ENCODE measurements around the gene ZNF148.

The ZNF148 gene

DNA sequence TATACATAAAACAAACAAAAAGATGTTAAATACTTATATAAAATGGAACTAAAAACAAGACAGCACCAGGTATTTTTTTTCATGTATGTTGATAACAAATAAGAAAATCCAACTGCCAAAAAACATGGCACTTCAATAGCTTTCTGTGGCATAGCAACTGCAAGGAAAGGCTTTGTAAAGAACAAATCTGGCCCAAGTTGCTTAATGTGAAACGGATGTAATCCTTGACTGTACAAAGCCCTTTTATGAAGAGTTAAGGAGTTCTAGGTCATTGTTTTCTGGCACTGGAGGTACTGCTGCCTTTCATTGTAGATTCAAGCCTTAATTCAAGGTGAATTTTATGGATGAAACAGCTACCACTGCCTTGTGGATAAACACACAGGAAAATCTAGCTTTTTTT, 93.7 kb downstream of the ZNF148 start:
- Histone ChIP-seq H3K27ac (ENCODE audit: low read length) (no peak overlapping the region), H2AFZ (ENCODE audit: low read length) (no peak overlapping the region)

DNA sequence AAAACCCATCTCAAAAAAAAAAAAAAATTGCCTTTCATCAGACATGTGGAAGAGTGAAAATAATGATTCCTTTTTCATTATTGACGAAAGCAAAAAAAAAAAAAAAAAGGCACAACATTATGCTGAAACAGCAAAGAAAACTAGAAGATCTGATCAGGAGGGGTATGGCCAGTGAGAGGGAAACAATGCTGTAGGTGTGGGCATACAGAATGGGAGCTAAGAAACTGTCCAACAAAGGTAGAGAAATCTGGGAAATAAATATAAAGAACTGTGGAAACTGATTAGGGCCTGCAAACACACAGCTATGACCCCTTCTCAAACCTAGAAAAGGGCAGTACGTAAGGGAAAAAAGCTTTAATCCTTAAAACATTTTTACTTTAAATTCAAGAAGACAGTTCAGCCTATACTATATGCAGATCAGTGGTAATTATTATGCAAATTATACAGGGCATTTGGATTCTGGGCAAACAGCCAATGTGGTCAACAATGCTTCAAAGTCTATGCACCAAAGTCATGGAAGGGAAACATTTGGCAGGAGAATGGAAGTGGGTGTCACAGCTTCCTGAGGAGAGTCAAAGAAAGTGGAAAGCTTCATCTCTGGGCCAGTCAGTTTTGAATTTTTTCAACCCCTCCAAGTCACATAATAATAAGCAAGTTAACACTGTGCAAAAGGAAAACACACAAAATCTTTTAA, 94.3 kb downstream of the ZNF148 start:
- H3K27me3 ChIP-seq (replicated peaks; ENCODE audit: insufficient read depth, low read length): no peaks in the 10 kb centered on the region
- H2AFZ ChIP-seq (ENCODE audit: low read length): no peak overlapping the region
- H3K9me2 ChIP-seq (replicated peaks; ENCODE audit: insufficient read depth, low read length): no peaks in the 10 kb centered on the region
- DNase-seq: no peak
- TF ChIP-seq, protein P1, sequence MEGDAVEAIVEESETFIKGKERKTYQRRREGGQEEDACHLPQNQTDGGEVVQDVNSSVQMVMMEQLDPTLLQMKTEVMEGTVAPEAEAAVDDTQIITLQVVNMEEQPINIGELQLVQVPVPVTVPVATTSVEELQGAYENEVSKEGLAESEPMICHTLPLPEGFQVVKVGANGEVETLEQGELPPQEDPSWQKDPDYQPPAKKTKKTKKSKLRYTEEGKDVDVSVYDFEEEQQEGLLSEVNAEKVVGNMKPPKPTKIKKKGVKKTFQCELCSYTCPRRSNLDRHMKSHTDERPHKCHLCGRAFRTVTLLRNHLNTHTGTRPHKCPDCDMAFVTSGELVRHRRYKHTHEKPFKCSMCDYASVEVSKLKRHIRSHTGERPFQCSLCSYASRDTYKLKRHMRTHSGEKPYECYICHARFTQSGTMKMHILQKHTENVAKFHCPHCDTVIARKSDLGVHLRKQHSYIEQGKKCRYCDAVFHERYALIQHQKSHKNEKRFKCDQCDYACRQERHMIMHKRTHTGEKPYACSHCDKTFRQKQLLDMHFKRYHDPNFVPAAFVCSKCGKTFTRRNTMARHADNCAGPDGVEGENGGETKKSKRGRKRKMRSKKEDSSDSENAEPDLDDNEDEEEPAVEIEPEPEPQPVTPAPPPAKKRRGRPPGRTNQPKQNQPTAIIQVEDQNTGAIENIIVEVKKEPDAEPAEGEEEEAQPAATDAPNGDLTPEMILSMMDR (IDR thresholded peaks at IDR 0.05; ENCODE audit: low read length): no peak
- TF ChIP-seq EZH2 (optimal IDR thresholded peaks at IDR 0.05; ENCODE audit: low read depth, low read length) (no peak), EZH2phosphoT487 (IDR thresholded peaks at IDR 0.05; ENCODE audit: low read length) (no peak)
- H3K36me3 ChIP-seq (replicated peaks; ENCODE audit: insufficient read depth, low read length): no peaks in the 10 kb centered on the region
- no peaks in the 10 kb centered on the region for H3K79me2 ChIP-seq (ENCODE audit: low read length)
- no peak overlapping the region for H3K4me3 ChIP-seq (ENCODE audit: low read length)
- H4K20me1 ChIP-seq (ENCODE audit: insufficient read depth, low read length): no peaks in the 10 kb centered on the region
- no peaks in the 10 kb centered on the region for H3K4me1 ChIP-seq (ENCODE audit: low read length)
- H3K9me3 ChIP-seq (replicated peaks; ENCODE audit: insufficient read depth, low read length): no peaks in the 10 kb centered on the region
- no peak overlapping the region for H3K4me2 ChIP-seq (ENCODE audit: low read depth, low read length)
- no peak overlapping the region for H3K9ac ChIP-seq (ENCODE audit: low read length)
- no peaks in the 10 kb centered on the region for H3F3A ChIP-seq (ENCODE audit: insufficient read depth, low read length)
- no peak overlapping the region for H3K27ac ChIP-seq (ENCODE audit: low read length)

More for the DNA sequence above, 93.7 kb downstream of the ZNF148 start:
- Histone ChIP-seq H3K36me3 (replicated peaks; ENCODE audit: insufficient read depth, low read length) (no peaks in the 10 kb centered on the region), H4K20me1 (ENCODE audit: insufficient read depth, low read length) (no peaks in the 10 kb centered on the region), H3K9me3 (replicated peaks; ENCODE audit: insufficient read depth, low read length) (no peaks in the 10 kb centered on the region), H3K9me2 (replicated peaks; ENCODE audit: insufficient read depth, low read length) (no peaks in the 10 kb centered on the region), H3K27me3 (replicated peaks; ENCODE audit: insufficient read depth, low read length) (no peaks in the 10 kb centered on the region), H3K79me2 (ENCODE audit: low read length) (no peaks in the 10 kb centered on the region), H3F3A (ENCODE audit: insufficient read depth, low read length) (no peaks in the 10 kb centered on the region), H3K9ac (ENCODE audit: low read length) (no peak overlapping the region), H3K4me3 (ENCODE audit: low read length) (no peak overlapping the region), H3K4me1 (ENCODE audit: low read length) (no peaks in the 10 kb centered on the region), H3K4me2 (ENCODE audit: low read depth, low read length) (no peak overlapping the region)
- TF ChIP-seq EZH2 (optimal IDR thresholded peaks at IDR 0.05; ENCODE audit: low read depth, low read length) (no peak), EZH2phosphoT487 (IDR thresholded peaks at IDR 0.05; ENCODE audit: low read length) (no peak)
- TF ChIP-seq, protein P1 (IDR thresholded peaks at IDR 0.05; ENCODE audit: low read length): no peak
- DNase-seq: no peak

DNA sequence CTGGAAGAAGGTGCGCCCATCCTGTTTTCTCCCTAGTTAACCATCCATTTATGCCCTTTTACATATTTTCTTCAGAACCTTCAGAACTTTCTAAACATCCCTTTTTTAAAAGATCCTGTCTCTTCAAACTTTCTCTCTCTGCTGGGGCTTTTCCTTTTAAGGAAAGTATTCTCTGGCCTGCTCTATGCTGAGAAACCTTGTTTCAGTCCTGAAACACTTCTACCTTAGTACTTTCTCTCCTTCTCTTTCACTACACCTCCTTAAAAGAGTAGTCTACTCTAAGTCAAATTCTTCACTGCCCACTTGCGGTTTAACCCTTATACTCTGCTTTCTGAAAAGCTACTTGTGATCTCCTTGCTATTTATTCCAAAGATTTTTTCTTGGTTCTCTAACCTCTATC, 97.0 kb downstream of the ZNF148 start:
- H3K27ac ChIP-seq (ENCODE audit: low read length): no peak overlapping the region
- no peaks in the 10 kb centered on the region for H3K79me2 ChIP-seq (ENCODE audit: low read length)
- H4K20me1 ChIP-seq (ENCODE audit: insufficient read depth, low read length): no peaks in the 10 kb centered on the region
- TF ChIP-seq EZH2 (optimal IDR thresholded peaks at IDR 0.05; ENCODE audit: low read depth, low read length) (no peak), EZH2phosphoT487 (IDR thresholded peaks at IDR 0.05; ENCODE audit: low read length) (no peak)
- TF ChIP-seq, protein P1 (IDR thresholded peaks at IDR 0.05; ENCODE audit: low read length): no peak
- no peak overlapping the region for H3K4me2 ChIP-seq (ENCODE audit: low read depth, low read length)
- no peaks in the 10 kb centered on the region for H3K4me1 ChIP-seq (ENCODE audit: low read length)
- no peaks in the 10 kb centered on the region for H3K36me3 ChIP-seq (replicated peaks; ENCODE audit: insufficient read depth, low read length)
- H3K27me3 ChIP-seq (replicated peaks; ENCODE audit: insufficient read depth, low read length): no peaks in the 10 kb centered on the region
- no peaks in the 10 kb centered on the region for H3K9me3 ChIP-seq (replicated peaks; ENCODE audit: insufficient read depth, low read length)
- H2AFZ ChIP-seq (ENCODE audit: low read length): no peak overlapping the region
- H3K4me3 ChIP-seq (ENCODE audit: low read length): no peak overlapping the region
- no peak overlapping the region for H3K9ac ChIP-seq (ENCODE audit: low read length)
- no peaks in the 10 kb centered on the region for H3F3A ChIP-seq (ENCODE audit: insufficient read depth, low read length)
- H3K9me2 ChIP-seq (replicated peaks; ENCODE audit: insufficient read depth, low read length): no peaks in the 10 kb centered on the region
- DNase-seq: no peak
